Urothelium cell line (cell line): Measurements from ENCODE around the gene CDKL5.

Experiments
- DNase-seq: peaks from one replicate; pipeline ENCODE4 v3.0.0; 2011; ENCODE audit warnings: low spot score, mixed read lengths
- FAIRE-seq: peaks from 2 replicates; lab custom pipeline; 2011; peaks lifted over from hg19 to GRCh38; lab: Jason Lieb, UNC

CDKL5 gene

DNA sequence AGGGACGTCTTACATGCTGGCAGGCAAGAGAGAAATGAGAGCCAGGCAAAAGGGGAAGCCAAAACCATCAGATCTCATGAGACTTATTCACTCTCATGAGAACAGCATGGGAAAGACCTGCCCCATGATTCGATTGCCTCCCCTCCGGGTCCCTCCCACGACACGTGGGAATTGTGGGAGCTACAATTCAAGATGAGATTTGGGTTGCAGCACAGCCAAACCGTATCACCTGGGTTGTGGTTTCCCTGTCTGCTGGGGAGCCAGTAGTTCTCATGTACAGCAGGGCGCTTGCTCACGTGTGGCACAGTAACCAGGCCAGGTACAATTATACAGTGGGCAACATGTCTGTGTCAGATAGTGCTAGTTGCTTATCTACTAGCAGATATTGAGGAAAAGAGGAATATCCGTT is 257.6 kb downstream of the CDKL5 start:
- DNase-seq = no peak
- FAIRE-seq = no peak

DNA sequence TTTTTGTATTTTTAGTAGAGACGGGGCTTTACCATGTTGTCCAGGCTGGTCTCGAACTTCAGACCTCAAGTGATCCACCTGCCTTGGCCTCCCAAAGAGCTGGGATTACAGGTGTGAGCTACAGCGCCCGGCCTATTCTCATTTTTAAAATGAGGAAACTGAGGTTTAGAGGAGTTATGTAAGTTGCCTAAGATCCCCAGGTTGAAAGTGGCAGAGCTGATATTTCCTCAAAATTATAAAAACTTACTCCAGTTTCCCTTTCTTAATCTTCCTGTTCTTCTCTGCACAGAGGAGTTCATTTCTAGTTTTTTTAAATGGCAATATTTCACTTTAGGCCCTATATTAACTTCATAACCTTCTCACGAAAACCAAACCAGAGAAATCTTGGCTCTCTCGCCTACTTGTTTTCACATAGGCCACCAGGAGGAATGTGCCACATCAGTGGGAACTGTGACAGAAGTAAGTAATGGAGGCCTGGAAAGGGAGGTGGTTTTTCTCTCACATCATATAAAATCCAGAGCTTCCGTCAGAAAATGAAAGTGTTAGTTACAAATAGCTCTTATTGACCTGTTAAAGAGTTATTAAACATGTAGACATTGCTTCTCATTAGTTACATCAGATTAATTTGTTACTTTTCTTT is 262.6 kb downstream of the CDKL5 start:
- DNase-seq (no peak), FAIRE-seq (no peak)

DNA sequence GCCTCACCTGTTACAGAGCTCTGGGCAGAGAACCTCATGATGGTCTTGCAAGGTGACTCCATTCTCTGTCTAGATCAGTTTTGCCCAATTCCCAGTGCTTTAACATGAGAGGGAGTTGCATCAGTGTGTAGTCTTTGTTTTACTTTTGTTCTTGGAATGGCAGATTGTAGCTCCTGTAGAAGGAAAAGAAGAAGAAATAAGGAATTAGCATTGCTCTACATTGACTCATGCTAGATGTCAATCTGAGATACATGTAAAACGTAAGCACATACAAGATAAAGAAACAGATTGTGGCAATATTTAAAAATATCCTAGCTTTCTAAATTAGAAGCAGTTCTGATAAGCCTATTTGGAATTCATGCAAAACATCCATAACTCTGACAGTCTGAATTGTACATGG is 266.0 kb downstream of the CDKL5 start:
- no peak for DNase-seq
- no peak for FAIRE-seq

DNA sequence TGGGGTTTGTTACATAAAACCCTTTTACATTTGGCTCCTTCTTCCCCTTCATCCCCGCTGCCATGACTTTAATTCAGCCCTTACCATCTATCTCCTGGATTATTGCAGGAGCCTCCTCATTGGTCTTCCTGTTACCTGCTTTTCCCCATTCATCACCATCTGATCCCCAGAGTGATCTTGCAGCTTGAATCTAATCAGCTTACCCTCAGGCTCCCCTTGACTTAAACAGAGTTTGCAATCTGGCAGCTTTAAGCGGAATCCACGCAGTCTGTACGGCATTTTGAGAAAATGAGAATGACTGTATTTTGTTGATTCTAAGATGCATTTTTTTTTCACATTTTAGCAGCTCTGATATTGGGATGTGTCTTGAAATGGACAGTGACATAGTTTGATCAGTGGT is 267.1 kb downstream of the CDKL5 start:
- FAIRE-seq = no peak
- DNase-seq = no peak

DNA sequence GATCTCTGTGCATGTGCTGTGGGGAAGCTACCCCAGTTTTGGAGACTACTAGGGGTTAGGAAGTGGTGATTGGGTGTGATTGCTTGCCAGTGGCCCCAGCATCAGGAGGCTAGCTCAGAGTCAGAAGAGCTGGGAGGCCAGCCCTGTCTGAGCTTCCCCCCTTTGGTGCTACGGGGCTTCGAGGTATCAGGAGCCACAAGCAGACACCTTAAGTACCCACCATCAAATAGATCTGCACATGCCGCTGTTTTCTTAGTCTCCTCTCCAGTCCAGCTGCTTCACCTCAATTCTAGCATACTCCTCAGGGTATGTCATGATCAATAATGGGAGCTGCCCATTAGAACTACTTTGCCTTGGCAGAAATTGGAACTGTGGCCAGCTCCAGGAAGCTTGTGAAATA is 271.2 kb downstream of the CDKL5 start:
- FAIRE-seq (no peak), DNase-seq (no peak)

DNA sequence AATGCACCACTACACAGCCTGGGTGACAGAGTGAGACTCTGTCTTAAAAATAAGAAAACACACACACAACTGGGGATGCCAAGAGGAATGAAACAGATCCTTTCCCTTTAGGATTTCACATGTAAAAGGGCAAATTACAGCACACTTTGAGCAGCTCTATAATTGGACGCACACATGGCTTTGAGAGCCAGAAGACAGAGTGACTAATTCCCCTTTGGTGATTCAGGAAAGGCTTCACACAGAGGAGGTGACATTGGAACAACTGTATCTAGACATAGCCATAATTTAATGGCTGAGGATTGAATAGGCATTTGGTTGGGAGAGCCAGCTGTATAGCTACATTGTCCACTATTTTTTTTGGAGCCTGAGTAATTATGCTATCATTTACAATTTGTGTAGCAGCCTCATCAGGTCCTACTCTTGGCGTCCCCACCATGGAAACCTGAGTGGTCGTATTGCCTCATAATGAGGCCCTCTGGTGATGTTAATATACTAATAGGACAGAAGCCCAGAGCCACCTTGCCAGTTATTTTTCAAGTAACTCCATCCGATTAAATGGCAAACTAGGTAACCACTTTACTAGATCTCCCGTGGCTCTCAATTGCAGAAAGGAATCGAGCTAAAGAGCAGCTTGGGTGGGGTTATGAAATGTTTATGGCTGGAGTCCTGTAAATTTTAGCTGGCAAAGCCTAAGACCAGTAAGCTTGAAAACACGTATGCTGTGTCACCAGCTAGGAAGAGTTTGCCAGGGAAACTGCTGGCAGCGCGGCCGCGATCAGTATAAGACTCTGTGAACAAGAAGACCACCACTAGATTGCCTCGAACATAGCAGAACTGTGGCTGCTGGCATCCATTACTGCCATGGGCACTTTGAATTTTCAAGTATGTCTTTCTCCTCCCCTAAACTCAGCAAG is 273.6 kb downstream of the CDKL5 start:
- FAIRE-seq (no peak), DNase-seq (no peak)

DNA sequence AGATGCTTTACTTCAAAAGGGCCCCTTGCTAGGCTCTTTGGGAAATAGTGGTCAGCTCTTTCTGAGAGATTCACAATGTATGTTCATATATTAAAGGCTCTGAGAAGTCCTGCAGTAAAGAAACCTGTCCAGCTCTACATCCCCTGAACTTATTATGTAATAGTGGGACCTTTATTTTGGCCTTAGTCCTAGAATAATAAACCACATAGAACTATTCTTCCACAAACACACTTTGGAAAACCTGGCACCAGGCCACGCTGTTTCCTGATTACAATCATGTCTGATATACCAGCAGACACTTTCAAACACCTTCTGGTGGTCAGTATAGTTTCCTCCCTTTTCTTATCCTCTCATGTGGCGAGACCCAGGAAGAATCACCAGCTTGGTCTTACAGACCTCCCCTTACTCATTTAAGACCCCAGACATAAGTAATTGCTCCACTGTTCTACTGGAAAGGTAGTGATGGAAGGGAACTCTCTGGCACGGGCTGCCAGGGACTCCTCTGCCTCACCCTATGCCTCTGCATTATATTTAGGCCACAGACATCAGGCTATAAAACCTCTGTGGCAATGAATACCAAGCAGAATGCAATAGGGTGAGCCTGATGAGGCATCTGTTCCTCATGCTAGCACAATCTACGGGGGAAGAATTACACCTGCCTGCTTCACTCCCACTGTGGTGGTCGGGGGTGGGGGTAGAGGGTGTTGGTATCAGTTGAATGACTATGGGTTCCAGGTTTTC is 276.4 kb downstream of the CDKL5 start:
- no peak for FAIRE-seq
- no peak for DNase-seq

DNA sequence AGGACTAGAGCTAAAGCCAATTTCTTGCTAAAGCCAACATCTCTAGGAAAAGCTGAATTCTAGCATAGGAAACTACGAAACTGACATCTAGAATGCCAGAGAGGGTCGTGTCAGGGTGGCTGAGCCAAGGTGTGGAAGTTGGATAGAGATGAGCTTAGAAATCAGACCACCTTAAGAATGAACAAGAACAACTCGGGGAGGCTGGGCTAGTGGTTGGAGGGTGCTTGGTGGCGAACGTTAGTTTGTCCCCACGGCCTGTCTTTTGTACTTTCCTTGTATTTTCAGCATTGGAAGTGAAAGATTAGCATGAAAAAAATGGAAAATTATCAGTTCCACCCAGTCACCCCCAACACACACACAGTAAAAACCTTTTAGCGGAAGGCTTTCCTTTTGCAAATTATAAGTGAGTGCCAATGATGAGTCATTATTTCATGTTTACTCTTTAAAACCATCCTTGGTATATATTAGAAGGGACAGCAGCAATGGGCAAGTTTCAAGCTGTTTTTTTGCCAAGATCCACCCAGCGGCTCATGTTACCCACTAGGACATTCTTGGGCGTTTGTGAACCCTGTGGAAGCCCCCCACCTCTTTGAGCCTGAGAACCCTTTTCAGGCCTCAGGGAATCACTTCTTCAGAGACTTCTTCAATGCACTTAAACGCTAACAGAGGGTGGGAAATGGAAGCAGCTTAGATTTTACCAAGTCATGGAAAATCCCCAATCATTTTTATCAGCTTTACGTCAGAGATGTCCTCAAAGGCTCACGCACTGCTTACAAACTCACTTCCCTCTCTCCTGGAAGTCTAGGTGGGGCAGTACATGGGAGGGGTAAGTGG is 277.2 kb downstream of the CDKL5 start:
- no peak for FAIRE-seq
- DNase-seq = peak; percentile 6
